ENCODE results near the gene GPR3.

GRCh38 chr1:27372022-27372807 lies 20.2 kb upstream of the GPR3 start:
- TF ChIP-seq CTCF (IDR thresholded peaks at IDR 0.05) (no peak), POLR2A (IDR thresholded peaks at IDR 0.05) (no peak)
